ENCODE measurements around the gene CKAP5.
"Not testable (repeated sequence)": the region's sequence is repeated elsewhere in the genome, so short reads cannot be mapped to it uniquely, and the experiment has no call there.

The CKAP5 gene

DNA sequence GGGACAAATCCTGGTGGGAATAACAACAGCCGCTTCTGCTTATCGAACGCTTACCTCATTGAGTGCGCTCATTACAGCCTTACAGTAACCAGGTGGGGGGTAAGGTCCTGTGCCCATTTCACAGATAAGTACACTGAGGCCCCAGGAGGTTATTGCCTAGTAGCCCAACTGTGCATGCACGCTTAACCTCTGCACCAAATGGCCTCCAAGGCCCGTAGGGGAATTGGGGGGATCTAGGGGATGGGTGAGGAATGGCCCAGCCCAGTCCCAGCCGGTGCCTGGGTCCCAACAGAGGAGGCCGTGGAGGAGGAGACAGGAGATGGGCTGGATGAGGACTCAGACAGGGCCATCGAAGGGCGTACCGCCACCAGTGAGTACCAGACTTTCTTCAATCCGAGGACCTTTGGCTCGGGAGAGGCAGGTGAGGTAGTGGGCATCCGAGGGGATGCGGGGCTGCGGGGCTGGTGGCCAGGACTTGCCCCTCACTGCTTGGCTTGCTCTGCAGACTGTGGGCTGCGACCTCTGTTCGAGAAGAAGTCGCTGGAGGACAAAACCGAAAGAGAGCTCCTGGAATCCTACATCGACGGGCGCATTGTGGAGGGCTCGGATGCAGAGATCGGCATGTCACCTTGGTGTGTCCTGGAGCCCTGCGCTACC lies 119.7 kb downstream of the CKAP5 start:
- no peak for DNase-seq (ENCODE audit: low spot score)

DNA sequence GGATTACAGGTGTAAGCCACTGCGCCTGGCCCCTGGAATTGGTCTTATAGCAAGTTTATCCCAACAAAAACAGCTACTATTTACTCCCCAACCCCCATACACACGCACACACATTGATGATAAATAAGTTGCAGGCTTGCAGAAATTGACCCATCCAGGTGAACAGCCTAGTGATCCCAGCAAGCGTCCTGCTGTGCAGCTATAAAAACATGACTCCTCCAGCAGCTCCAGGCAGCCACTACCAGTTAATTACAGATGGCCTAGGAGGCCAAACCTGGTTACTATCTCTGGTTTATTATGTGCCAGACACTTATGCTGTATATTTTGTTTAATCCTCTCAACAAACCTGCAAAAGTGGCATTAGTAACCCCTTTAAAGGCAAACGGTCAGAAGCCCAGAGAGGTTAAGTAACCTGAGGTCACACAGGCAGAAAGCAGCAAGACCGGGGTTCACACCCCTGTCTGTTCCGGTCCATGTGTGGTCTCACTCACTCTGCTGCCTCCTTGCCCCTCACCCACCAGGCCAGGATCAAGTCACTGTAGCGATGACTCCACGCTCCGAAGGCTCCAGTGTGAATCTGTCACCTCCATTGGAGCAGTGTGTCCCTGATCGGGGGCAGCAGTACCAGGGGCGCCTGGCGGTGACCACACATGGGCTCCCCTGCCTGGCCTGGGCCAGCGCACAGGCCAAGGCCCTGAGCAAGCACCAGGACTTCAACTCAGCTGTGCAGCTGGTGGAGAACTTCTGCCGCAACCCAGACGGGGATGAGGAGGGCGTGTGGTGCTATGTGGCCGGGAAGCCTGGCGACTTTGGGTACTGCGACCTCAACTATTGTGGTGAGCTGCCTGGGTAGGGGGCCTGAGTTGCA lies 120.5 kb downstream of the CKAP5 start:
- DNase-seq (ENCODE audit: low spot score), result no peak

DNA sequence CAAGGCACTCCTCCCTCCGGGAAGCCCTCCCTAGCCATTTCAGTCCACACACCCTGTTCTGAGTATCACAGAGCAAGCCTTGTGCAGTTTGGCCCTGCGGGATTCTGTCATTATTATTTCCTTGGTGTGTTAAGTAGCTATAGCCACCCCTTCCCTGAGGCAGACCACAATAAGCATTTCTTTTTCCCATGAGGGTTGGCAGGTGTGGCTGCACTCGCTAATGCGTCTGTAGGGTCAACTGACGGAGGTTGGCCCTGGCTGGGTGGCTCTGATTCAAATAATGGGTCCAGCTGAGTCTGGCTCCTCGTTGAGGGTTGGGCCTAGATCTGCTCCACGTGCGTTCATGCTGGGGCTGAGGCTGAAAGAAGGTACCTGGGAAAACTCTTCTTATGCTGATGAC lies 122.0 kb downstream of the CKAP5 start:
- DNase-seq (ENCODE audit: low spot score), result peak; percentile 25

DNA sequence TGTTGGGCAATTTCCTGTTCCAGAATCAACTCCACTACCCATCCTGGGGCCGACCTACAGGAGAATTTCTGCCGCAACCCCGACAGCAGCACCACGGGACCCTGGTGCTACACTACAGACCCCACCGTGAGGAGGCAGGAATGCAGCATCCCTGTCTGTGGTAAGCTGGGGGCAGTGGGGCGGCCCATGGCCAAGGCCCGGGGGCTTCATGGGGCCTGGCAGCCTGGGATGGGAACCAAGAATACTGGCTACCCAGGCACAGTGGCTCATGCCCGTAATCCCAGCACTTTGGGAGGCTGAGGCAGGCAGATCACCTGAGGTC lies 122.8 kb downstream of the CKAP5 start:
- DNase-seq (ENCODE audit: low spot score), result no peak

DNA sequence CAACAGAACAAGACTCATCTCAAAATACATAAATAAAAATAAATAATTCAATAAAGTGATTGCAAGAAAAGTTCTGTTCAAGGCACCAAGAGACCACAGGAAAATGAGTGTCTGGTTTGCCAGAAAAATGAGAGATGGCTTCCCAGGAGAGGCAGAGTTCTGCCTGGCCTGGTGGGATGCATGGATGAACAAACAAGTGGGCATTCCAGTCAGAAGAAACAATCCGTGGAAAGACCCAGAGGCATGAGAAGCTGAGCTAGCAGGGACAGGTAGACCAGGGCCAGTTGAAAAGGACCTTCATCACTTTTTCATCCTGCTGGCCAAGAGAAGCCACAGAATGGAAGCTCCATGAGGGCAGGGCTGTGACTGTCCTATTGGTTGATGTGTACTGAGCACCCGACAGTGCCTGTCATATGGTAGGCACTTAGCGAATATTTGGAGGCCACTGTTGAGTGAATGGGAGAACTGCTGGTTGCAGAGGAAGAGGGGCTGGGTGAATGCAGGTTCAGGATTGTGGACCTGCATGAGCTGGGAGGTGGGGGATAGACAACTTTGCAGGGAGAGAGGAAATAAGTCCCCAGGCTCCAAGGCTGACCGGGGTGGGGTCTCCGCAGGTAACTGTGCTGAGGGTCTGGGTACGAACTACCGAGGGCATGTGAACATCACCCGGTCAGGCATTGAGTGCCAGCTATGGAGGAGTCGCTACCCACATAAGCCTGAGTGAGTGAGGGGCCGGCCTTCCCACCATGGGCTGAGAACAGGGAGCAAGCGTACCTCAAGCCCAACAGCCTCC lies 123.3 kb downstream of the CKAP5 start:
- no peak for DNase-seq (ENCODE audit: low spot score)

DNA sequence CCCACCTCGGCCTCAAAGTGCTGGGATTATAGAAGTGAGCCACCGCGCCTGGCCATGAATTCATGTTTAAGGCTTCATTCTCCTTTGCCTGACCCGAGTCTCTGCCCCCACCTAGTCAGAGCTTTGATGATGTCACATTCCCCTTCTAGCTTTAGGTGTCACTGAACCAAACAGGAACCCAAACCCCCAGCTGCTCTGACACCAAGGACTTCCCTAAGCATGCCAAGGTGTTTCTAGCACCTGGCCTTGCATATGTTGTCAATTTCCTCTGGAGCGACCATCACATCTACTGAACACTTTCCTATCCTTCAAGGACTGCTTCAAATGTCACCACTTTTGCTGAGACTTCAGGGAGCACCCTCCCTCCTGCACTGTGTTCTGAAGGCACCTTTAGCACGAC lies 124.8 kb downstream of the CKAP5 start:
- DNase-seq (ENCODE audit: low spot score), result no peak

DNA sequence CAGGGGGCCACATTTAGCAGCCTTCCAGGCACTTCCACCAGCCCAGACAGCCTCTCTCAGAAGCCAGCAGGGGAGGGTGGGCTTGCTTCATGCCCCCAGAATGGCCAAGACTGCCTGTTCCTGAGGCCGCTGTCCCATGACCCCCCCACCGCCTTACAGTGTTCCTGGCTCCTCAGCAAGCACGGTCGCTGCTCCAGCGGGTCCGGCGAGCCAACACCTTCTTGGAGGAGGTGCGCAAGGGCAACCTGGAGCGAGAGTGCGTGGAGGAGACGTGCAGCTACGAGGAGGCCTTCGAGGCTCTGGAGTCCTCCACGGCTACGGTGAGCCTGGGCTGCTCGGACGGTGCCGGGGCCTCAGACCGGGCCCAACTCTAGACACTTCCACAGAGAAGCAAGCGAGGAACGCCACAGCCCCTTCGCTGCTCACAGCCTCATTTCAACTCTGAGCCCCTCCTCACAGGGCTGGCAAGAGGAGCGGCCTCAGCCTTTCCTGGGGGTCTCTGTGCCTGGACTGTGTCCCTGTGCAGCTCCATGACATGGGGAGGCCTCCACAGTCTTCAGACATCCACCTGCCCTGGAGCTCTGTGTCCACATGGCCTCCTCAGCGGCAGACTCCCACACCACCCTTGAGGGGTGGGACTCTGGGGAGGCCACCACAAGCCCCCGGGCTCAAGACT lies 126.4 kb downstream of the CKAP5 start:
- DNase-seq (ENCODE audit: low spot score), result no peak

DNA sequence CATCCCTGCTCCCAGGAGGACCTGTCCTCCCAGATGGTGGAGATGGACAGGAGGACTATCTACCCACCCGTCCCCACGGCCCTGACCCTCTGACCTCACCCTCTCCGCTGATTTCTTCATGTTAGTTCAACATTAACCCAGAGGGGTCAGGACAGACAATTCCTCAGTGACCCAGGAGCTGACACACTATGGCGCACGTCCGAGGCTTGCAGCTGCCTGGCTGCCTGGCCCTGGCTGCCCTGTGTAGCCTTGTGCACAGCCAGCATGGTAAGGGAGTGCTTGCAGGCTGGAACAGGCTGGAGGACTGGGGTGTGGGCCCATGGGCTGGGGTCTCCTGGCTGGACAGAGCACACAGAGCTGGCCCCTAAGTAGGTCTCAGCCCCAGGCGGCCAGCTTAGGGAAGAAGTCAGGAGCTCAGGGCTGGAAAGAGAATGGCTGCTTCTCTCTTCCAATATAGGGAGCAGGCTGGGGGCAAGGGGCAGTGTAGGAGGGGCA lies 127.0 kb downstream of the CKAP5 start, which contains the start of gene F2:
Gene F2, plus strand, starts transcription at position 166 of the 495 bp plus-strand sequence. Its CDS starts 23 bp downstream, at position 189.
- no peak for DNase-seq (ENCODE audit: low spot score)

DNA sequence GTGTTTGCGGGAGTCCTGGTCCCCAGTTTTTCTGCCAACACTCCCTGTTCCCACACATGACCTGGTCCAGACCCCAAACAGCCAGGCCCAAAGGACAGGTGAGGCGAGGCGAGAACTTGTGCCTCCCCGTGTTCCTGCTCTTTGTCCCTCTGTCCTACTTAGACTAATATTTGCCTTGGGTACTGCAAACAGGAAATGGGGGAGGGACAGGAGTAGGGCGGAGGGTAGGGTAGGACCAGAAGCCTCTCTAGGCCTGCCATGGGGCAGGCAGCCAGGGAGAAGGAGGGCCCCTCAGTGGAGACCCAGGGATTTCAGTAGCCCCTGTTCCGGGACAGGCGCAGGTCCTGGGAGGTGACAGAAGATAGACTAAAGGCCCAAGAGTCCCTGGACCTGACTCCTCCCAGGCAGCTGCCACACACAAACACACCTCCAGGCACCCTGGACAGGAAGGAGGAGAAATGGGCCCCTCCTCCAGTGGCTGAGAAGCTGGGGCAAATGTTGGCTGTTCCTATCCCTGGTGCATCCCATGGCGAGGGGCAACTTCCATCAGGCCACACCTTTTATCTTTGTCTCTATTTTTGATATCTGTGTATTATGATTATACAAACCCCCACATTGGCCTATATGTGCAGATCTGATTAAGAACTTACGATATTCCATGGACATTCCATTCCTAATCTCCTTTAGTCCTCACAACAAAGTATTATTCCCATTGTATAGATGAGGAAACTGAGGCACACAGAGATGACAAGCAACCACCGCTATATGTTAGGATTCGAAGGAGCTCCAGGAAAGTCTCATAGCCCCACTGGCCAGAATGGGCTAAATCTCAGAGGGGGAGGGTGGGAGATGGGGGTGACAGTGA lies 127.7 kb downstream of the CKAP5 start:
- DNase-seq (ENCODE audit: low spot score), result no peak

DNA sequence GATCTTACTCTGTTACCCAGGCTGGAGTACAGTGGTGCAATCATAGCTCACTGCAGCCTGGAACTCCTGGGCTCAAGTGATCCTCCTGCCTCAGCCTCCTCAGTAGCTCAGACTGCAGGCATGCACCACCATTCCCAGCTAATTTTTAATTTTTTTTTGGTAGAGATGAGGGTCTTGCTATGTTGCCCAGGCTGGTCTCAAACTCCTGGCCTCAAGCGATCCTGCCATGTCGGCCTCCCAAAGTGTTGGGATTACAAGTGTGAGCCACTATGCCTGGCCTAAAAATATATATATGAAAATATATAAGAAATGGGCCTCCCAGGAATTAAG lies 128.3 kb downstream of the CKAP5 start:
- not testable (repeated sequence) for DNase-seq (ENCODE audit: low spot score)

DNA sequence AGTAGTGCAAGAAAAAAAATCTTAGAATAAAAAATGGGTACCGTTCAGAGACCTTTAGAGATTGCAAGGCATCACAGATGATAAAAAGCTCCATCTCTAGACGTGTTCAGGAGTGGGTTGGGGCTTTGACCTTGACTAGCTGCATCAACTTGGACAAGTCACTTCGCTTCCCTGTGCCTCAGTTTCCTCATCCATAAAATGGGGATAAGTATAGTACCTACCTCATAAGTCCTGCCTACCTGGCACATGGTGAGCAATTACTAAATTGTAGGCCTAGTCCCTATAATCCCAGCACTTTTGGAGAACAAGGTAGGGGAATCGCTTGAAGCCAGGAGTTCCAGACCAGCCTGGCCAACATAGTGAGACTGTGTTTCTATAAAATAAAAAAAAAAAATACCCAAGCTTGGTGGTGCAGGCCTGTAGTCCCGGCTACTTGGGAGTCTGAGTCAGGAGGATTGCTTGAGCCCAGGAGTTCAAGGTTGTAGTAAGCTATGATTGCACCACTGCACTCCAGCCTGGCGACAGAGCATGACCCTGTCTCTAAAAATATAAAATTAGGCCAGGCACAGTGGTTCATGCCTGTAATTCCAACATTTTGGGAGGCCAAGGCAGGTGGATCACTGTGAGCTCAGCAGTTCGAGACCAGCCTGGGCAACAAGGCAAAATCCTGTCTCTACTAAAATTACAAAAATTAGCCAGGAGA lies 133.1 kb downstream of the CKAP5 start:
- no peak for DNase-seq (ENCODE audit: low spot score)

DNA sequence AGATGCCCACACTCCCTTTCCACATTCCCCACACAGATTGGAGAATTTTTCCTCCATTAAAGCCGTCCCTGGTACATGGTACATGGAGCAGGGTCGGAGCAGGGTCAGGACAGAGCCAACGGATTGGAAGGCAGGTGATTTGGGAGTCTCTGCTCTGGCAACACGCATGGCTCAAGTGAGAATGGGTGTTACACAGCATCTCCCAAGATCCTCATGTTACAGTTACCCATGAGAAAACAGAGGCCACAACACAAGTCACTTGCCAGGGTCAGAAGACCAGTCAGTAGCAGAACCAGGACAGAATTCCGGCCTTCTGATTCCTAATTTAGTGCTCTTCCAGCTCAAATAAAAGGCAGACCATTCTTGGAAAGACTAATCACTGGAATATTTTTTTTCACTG lies 134.8 kb downstream of the CKAP5 start:
- no peak for DNase-seq (ENCODE audit: low spot score)

DNA sequence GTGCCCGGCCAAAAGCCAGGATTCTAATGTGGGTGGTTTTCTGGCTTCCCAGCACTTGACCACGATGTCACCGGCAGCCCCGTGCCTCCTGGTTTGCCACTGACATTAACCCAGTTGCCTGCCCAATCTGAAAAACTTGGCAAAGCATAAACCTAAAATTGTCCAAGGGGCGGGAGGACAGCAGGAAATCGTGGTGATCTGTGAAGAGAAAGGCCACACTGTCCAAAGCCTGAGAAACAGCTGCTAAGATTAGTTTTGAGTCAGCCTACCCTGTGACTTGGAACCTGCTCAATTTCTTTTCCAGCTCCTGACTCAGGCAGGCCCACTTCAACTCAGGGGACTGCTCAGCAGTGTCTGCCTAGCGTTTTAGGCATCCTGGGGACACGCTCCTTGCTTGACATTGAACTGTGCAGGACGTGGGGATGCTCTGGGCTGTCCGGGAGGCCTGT lies 135.2 kb downstream of the CKAP5 start:
- no peak for DNase-seq (ENCODE audit: low spot score)

DNA sequence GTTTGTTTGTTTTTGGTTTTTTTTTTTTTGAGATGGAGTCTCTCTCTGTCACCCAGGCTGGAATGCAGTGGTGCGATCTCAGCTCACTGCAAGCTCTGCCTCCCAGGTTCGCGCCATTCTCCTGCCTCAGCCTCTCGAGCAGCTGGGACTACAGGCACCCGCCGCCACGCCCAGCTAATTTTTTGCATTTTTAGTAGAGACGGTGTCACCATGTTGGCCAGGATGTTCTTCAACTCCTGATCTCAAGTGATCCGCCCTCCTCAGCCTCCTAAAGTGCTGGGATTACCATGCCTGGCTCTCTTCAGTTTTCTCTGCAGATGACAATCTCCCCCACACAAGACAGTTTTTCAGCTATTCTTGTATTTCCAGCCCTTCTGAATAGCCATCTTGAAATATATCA lies 136.7 kb downstream of the CKAP5 start:
- not testable (repeated sequence) for DNase-seq (ENCODE audit: low spot score)

DNA sequence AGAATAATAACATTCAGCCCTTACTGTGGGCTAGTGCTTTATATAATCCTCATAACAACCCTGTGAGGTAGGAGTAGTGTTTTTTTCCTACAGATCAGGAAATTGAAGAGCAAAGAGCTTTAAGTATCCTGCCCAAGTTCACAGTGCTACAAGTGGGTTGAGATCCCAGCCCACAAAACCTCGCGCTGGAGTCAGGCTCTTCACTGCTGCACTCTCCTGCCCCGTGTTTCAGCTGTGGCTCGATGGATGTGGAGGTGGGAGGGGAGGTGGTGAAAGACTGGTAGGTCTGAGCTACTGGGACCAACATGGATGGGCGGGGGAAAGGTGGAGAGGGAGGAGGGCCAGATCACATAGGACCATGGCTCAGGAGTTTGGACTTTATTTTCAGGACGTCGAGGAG lies 139.2 kb downstream of the CKAP5 start:
- DNase-seq (ENCODE audit: low spot score), result no peak

DNA sequence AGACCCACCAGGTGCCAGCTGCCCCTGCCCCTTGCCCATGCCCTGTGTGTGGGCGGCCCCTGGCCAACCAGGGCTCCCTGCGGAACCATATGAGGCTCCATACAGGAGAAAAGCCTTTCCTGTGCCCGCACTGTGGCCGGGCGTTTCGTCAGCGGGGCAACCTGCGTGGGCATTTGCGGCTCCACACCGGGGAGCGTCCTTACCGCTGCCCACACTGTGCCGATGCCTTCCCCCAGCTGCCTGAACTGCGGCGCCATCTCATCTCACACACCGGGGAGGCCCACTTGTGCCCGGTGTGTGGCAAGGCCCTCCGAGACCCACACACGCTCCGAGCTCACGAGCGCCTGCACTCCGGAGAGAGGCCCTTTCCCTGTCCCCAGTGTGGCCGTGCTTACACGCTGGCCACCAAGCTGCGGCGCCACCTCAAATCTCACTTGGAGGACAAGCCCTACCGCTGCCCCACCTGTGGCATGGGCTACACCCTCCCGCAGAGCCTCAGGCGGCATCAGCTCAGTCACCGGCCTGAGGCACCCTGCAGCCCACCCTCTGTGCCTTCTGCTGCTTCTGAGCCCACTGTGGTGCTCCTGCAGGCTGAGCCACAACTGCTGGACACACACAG lies 140.9 kb downstream of the CKAP5 start:
- no peak for DNase-seq (ENCODE audit: low spot score)

DNA sequence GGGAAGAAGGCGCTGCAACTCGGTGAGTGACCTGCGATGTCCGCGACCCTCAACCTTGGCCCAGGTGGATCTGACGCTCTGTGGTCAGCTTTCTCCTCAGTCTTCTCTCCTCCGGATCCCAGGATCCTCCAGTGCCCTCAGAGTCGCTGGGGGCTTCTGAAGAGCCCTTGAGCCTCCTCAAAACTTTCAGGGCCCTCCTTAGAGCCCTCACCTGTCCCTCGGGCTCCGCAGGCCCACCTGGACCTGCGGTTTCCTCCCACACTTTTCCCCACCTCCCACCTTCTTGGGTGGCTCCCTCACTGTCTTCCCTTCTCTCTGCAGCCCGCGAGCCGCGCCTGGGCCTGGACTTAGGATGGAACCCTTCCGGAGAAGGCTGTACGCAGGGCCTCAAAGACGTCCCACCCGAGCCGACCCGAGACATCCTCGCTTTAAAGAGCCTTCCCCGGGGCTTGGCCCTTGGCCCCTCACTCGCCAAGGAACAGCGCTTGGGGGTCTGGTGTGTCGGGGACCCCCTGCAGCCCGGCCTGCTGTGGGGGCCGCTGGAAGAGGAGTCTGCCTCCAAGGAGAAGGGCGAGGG lies 144.9 kb downstream of the CKAP5 start:
- DNase-seq (ENCODE audit: low spot score), result no peak

DNA sequence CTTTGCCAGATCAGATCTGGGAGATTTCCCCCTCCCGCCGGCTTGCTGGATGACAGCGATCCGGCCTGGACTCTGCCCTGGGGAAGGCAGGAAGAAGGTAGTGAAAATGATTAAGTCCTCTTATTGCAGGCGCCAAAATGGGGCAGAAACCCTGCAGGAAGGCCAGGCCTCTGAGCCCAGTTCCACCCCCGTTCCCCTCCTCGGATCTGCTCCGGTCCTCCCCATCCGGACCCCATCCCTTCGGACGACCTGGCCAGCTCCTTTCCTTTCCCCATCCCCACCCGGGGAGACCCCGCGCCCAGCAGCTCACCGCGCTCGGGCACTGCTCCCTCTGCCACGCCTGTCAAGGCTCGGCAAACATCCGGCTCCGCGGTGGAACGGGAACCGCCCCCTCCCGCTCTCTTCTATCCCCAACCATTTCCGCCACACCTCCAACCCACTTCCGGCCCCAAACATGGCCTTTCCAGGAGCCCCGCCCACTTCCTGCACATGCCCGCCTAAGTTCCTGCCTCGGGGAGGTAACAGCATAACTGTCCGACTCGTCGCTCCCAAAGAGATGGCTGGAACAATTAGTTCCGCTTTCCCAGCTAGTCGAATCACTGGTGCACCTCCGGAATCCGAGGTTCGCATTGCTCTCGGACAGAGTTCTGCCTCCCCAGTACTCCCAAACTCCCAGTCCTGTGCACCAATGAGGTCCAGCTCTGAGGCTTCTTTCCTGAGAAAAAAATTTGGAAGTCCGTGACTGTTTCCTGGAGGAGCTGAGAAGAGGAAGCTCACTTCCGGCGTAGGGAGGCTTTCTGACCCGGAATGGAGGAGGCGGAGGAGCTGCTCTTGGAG lies 145.6 kb downstream of the CKAP5 start, which contains the start of the genes ARHGAP1 and ZNF408:
Gene ARHGAP1, minus strand, starts transcription at position 379 of the 837 bp plus-strand sequence. CDS start 4,512 bp downstream, outside the sequence.
Gene ZNF408, plus strand, starts transcription at position 791 of the 837 bp plus-strand sequence. Its CDS starts 17 bp downstream, at position 808.
- peak; percentile 99 for DNase-seq (ENCODE audit: low spot score)

All from SW480 (cell line).